ENCODE measurements around the gene FKBP1A.

FKBP1A gene

GRCh38 chr20:1381753-1382591 lies 10.9 kb downstream of the FKBP1A start:
- no peaks in the 10 kb centered on the region for H3K36me3 ChIP-seq (ENCODE audit: control insufficient read depth, insufficient read depth, low read length)
- no peaks in the 10 kb centered on the region for H3K9me3 ChIP-seq (ENCODE audit: control insufficient read depth, insufficient read depth, low read length)
- peaks cover 13% of the 10 kb centered on the region for H3K4me1 ChIP-seq (ENCODE audit: control insufficient read depth, insufficient read depth, low read length)
- H3K27me3 ChIP-seq (ENCODE audit: control insufficient read depth, insufficient read depth, low read length) = no peaks in the 10 kb centered on the region
- no peak overlapping the region for H3K9ac ChIP-seq (ENCODE audit: low read depth, low read length)
- H3K4me3 ChIP-seq (ENCODE audit: low read depth, low read length) = no peak overlapping the region

GRCh38 chr20:1378735-1379125 lies 14.1 kb downstream of the FKBP1A start:
- Histone ChIP-seq H3K4me3 (ENCODE audit: low read depth, low read length) (no peak overlapping the region), H3K9ac (ENCODE audit: low read depth, low read length) (no peak overlapping the region), H3K27me3 (ENCODE audit: control insufficient read depth, insufficient read depth, low read length) (no peaks in the 10 kb centered on the region), H3K4me1 (ENCODE audit: control insufficient read depth, insufficient read depth, low read length) (peaks cover 13% of the 10 kb centered on the region), H3K9me3 (ENCODE audit: control insufficient read depth, insufficient read depth, low read length) (no peaks in the 10 kb centered on the region), H3K36me3 (ENCODE audit: control insufficient read depth, insufficient read depth, low read length) (no peaks in the 10 kb centered on the region)

- H3K9me3 ChIP-seq (ENCODE audit: control insufficient read depth, insufficient read depth, low read length) = no peaks in the 10 kb centered on the region
- peaks cover 13% of the 10 kb centered on the region for H3K4me1 ChIP-seq (ENCODE audit: control insufficient read depth, insufficient read depth, low read length)
- H3K9ac ChIP-seq (ENCODE audit: low read depth, low read length) = no peak overlapping the region
- no peak overlapping the region for H3K4me3 ChIP-seq (ENCODE audit: low read depth, low read length)
- H3K36me3 ChIP-seq (ENCODE audit: control insufficient read depth, insufficient read depth, low read length) = no peaks in the 10 kb centered on the region
- H3K27me3 ChIP-seq (ENCODE audit: control insufficient read depth, insufficient read depth, low read length) = no peaks in the 10 kb centered on the region
These were observed 14.7 kb downstream of the FKBP1A start for GRCh38 chr20:1377984-1378734.

GRCh38 chr20:1377341-1377871 lies 15.4 kb downstream of the FKBP1A start:
- H3K9ac ChIP-seq (ENCODE audit: low read depth, low read length) = no peak overlapping the region
- H3K36me3 ChIP-seq (ENCODE audit: control insufficient read depth, insufficient read depth, low read length) = no peaks in the 10 kb centered on the region
- no peaks in the 10 kb centered on the region for H3K9me3 ChIP-seq (ENCODE audit: control insufficient read depth, insufficient read depth, low read length)
- peaks cover 13% of the 10 kb centered on the region for H3K4me1 ChIP-seq (ENCODE audit: control insufficient read depth, insufficient read depth, low read length)
- no peaks in the 10 kb centered on the region for H3K27me3 ChIP-seq (ENCODE audit: control insufficient read depth, insufficient read depth, low read length)
- no peak overlapping the region for H3K4me3 ChIP-seq (ENCODE audit: low read depth, low read length)

- Histone ChIP-seq H3K4me3 (ENCODE audit: low read depth, low read length) (no peak overlapping the region), H3K27me3 (ENCODE audit: control insufficient read depth, insufficient read depth, low read length) (no peaks in the 10 kb centered on the region), H3K36me3 (ENCODE audit: control insufficient read depth, insufficient read depth, low read length) (peaks cover 4% of the 10 kb centered on the region), H3K9me3 (ENCODE audit: control insufficient read depth, insufficient read depth, low read length) (no peaks in the 10 kb centered on the region), H3K9ac (ENCODE audit: low read depth, low read length) (no peak overlapping the region), H3K4me1 (ENCODE audit: control insufficient read depth, insufficient read depth, low read length) (peaks cover 13% of the 10 kb centered on the region)
These were observed 16.2 kb downstream of the FKBP1A start for GRCh38 chr20:1376408-1377270.

- Histone ChIP-seq H3K4me3 (ENCODE audit: low read depth, low read length) (no peak overlapping the region), H3K9me3 (ENCODE audit: control insufficient read depth, insufficient read depth, low read length) (no peaks in the 10 kb centered on the region), H3K36me3 (ENCODE audit: control insufficient read depth, insufficient read depth, low read length) (peaks cover 4% of the 10 kb centered on the region), H3K9ac (ENCODE audit: low read depth, low read length) (no peak overlapping the region), H3K27me3 (ENCODE audit: control insufficient read depth, insufficient read depth, low read length) (no peaks in the 10 kb centered on the region), H3K4me1 (ENCODE audit: control insufficient read depth, insufficient read depth, low read length) (peaks cover 13% of the 10 kb centered on the region)
These were observed 16.8 kb downstream of the FKBP1A start for GRCh38 chr20:1376007-1376406.

- Histone ChIP-seq H3K4me1 (ENCODE audit: control insufficient read depth, insufficient read depth, low read length) (peaks cover 13% of the 10 kb centered on the region), H3K4me3 (ENCODE audit: low read depth, low read length) (no peak overlapping the region), H3K36me3 (ENCODE audit: control insufficient read depth, insufficient read depth, low read length) (peaks cover 4% of the 10 kb centered on the region), H3K27me3 (ENCODE audit: control insufficient read depth, insufficient read depth, low read length) (no peaks in the 10 kb centered on the region), H3K9ac (ENCODE audit: low read depth, low read length) (no peak overlapping the region), H3K9me3 (ENCODE audit: control insufficient read depth, insufficient read depth, low read length) (no peaks in the 10 kb centered on the region)
These were observed 17.3 kb downstream of the FKBP1A start for GRCh38 chr20:1375515-1375914.

- no peaks in the 10 kb centered on the region for H3K9me3 ChIP-seq (ENCODE audit: control insufficient read depth, insufficient read depth, low read length)
- H3K27me3 ChIP-seq (ENCODE audit: control insufficient read depth, insufficient read depth, low read length) = no peaks in the 10 kb centered on the region
- peaks cover 10% of the 10 kb centered on the region for H3K4me1 ChIP-seq (ENCODE audit: control insufficient read depth, insufficient read depth, low read length)
- H3K9ac ChIP-seq (ENCODE audit: low read depth, low read length) = no peak overlapping the region
- H3K4me3 ChIP-seq (ENCODE audit: low read depth, low read length) = no peak overlapping the region
- H3K36me3 ChIP-seq (ENCODE audit: control insufficient read depth, insufficient read depth, low read length) = peaks cover 4% of the 10 kb centered on the region
These were observed 18.6 kb downstream of the FKBP1A start for GRCh38 chr20:1374246-1374645.

GRCh38 chr20:1373614-1374013 lies 19.2 kb downstream of the FKBP1A start:
- peaks cover 10% of the 10 kb centered on the region for H3K4me1 ChIP-seq (ENCODE audit: control insufficient read depth, insufficient read depth, low read length)
- H3K36me3 ChIP-seq (ENCODE audit: control insufficient read depth, insufficient read depth, low read length) = peaks cover 7% of the 10 kb centered on the region
- no peak overlapping the region for H3K9ac ChIP-seq (ENCODE audit: low read depth, low read length)
- H3K9me3 ChIP-seq (ENCODE audit: control insufficient read depth, insufficient read depth, low read length) = no peaks in the 10 kb centered on the region
- no peak overlapping the region for H3K4me3 ChIP-seq (ENCODE audit: low read depth, low read length)
- H3K27me3 ChIP-seq (ENCODE audit: control insufficient read depth, insufficient read depth, low read length) = no peaks in the 10 kb centered on the region

GRCh38 chr20:1373036-1373435 lies 19.8 kb downstream of the FKBP1A start:
- Histone ChIP-seq H3K4me1 (ENCODE audit: control insufficient read depth, insufficient read depth, low read length) (peaks cover 9% of the 10 kb centered on the region), H3K9ac (ENCODE audit: low read depth, low read length) (no peak overlapping the region), H3K9me3 (ENCODE audit: control insufficient read depth, insufficient read depth, low read length) (no peaks in the 10 kb centered on the region), H3K4me3 (ENCODE audit: low read depth, low read length) (no peak overlapping the region), H3K36me3 (ENCODE audit: control insufficient read depth, insufficient read depth, low read length) (peaks cover 8% of the 10 kb centered on the region), H3K27me3 (ENCODE audit: control insufficient read depth, insufficient read depth, low read length) (no peaks in the 10 kb centered on the region)

- Histone ChIP-seq H3K9ac (ENCODE audit: low read depth, low read length) (no peak overlapping the region), H3K4me1 (ENCODE audit: control insufficient read depth, insufficient read depth, low read length) (no peaks in the 10 kb centered on the region), H3K27me3 (ENCODE audit: control insufficient read depth, insufficient read depth, low read length) (no peaks in the 10 kb centered on the region), H3K9me3 (ENCODE audit: control insufficient read depth, insufficient read depth, low read length) (no peaks in the 10 kb centered on the region), H3K36me3 (ENCODE audit: control insufficient read depth, insufficient read depth, low read length) (peaks cover 8% of the 10 kb centered on the region), H3K4me3 (ENCODE audit: low read depth, low read length) (no peak overlapping the region)
These were observed 20.9 kb downstream of the FKBP1A start for GRCh38 chr20:1371830-1372539.

All from iPS-15b (cell line).